ENCODE data around the gene DIP2C.
"Not testable (repeated sequence)": the region's sequence is repeated elsewhere in the genome, so short reads cannot be mapped to it uniquely, and the experiment has no call there.

The DIP2C gene

DNA sequence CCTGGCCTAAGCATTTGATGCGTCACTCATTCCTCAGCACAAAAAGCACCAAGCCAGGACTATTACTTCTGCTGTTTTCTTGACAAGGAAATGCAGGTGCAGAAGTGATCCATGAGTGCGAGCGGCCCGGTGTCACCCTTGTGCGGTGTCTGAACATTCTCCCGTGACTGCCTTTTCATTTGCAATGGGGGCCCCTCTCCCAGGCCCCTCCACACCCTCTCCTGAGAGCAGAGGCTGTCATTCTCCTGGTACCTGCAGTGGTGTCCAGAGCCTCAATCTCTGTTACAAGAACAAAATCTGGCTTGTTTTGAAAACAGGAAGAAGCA, 213.1 kb downstream of the DIP2C start:
- DNase-seq: no peak

DNA sequence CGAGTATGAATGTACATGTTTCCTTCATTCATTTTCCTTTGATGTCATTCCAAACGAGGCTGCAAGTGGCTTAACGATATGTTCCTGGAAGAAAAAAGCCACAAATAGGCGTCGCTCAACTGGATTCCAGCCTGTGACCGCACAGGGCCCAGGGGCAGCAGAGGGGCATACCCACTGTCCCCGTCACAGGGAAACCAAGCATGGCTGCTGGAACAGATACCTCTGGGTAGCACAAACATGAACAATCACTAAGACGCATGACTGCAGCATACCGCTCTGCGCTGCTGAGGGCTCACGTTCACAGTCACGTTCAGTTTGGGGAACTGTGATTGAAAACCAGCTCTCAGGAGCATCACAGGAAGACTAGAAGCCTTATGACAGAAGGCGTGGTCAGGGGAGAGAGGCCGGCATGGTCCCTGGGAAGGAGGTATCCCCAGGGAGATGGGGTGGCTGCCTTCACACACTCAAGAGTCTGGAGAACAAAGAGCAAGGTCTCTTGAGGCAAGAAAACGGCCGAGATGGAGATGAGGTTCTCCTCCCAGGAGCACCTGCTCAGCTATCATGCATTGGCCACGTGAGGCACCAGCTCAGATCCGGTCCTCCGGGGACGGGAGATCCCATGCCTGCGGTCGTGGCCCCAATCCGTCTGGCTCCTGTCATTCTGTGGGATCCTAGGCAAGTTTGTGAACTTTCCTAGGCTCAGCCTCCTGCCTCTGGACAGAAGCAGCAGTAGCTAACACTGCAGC, 213.6 kb downstream of the DIP2C start:
- no peak for DNase-seq

DNA sequence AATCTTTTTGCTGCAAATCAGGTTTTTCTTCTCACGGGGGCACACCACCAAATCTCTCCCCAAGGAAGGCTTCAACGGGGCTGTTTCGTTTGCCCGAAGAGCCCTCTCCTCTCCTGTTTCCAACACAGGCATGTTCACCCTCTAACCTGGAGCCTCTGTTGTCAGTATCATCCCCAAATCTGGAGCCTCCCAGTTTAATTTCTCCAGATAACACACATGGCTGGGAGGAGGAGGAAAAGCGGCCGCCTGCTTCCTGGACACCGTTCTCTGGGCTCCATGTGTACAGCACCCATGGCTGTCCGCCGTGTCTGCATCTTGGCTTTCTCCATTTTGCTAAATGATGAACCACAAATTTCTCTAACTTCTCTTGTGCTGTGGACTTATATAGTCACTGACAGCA, 214.5 kb downstream of the DIP2C start:
- DNase-seq: no peak

DNA sequence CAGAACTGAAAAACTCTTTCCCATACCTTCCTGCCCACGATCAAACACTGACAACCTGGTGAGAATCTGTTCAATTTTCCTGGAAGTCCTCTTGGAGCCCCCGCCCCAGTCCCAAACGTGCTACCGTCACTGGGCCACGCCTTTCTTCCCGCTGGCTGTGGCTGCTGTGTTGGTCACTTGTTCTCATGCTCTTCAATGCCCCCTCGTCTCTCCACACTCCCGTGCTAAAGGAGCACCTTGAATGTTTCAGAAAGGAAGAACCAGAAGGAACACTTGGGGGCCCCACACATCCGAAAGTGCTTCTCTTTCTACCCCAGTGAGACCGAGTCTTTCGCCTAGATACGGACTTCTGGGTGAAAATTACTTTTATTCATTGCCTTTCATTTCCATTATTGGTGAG, 215.1 kb downstream of the DIP2C start:
- DNase-seq: no peak

DNA sequence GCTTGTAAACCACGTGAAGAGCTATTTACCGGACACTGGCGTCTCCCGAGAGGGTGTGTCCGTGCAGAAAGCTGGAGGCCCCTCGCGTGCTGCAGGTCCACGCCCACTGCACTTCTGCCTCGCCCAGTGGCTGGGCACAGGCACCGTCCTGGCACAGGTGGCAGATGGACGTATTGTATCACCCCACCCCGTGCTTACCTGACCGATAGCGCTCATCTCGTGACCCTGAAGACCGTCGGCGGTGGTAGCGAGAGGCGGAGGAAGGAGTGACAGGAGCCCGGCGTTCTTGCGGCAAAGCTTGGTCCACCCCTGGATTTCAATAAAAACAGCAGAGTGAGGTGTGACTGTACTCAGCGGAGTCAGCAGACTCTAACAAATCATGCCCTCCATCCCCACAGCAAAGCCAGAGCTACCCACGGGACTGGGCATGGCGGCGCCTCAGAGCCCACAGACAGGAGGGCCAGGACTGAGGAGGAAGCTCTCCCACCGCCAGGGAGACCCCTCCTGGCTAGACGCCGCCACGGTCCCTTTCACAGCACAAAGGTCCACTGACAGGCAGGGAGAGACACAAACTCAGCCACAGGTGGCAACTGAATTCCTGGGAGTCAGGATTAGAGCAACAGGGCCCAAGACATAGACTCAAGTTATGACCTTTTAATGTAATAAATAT, 217.1 kb downstream of the DIP2C start:
- DNase-seq: no peak

GRCh38 chr10:470339-471003, 219.0 kb downstream of the DIP2C start:
- peak in 3 of 5 experiments; percentile 38 to 85 (median 81) for DNase-seq

DNA sequence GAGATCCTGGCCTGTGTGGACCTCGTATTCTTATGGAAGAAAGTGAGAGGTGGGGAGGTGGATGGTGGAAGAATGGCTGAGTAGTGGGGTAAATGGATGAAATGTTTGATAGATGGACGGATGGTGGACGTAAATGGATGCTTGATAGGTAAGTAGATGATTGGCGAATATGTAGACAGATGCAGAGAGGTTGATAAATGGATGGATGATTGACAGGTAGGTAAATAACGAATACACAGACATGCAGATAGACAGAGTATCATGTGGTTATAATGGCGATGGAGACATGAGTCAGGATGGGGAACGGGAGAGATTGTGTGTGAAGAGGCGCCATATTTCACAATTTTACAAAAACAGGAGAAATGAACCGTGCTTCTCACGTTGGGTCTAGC, 219.5 kb downstream of the DIP2C start:
- no peak for DNase-seq

DNA sequence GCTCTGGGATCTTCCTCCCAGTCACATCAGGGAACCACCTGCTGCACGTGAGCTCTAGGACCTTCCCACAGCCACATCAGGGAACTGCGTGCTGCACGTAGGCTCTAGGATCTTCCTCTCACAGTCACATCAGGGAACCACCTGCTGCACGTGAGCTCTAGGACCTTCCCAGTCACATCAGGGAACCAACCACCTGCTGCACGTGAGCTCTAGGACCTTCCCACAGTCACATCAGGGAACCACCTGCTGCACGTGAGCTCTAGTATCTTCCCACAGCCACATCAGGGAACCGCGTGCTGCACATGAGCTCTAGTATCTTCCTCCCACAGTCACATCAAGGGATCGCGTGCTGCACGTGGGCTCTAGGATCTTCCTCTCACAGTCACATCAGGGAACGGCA, 229.7 kb downstream of the DIP2C start:
- no peak for DNase-seq

DNA sequence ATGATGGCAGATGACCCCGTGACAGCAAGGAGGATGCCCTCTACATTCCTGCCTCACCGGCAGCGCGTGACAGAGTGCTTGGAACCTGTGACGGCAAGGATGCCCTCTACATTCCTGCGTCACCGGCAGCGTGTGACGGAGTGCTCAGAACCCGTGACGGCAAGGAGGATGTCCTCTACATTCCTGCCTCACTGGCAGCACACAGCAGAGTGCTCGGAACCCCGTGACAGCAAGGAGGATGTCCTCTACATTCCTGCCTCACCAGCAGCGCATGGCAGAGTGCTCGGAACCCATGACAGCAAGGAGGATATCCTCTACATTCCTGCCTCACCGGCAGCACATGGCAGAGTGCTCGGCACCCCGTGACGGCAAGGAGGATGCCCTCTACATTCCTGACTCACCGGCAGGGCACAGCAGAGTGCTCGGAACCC, 231.0 kb downstream of the DIP2C start:
- no peak for DNase-seq

GRCh38 chr10:456486-456885, 233.0 kb downstream of the DIP2C start:
- DNase-seq: no peak

GRCh38 chr10:454860-455259, 234.6 kb downstream of the DIP2C start:
- peak in 1 of 5 experiments; percentile 41 for DNase-seq

GRCh38 chr10:453647-454046, 235.8 kb downstream of the DIP2C start:
- DNase-seq: no peak

GRCh38 chr10:452512-453426, 236.7 kb downstream of the DIP2C start:
- DNase-seq: no peak

- DNase-seq: no peak
Measured at GRCh38 chr10:451856-452255, 237.6 kb downstream of the DIP2C start.

- DNase-seq: peak in 4 of 5 experiments; percentile 35 to 94 (median 69)
Measured at GRCh38 chr10:451021-451471, 238.4 kb downstream of the DIP2C start.

DNA sequence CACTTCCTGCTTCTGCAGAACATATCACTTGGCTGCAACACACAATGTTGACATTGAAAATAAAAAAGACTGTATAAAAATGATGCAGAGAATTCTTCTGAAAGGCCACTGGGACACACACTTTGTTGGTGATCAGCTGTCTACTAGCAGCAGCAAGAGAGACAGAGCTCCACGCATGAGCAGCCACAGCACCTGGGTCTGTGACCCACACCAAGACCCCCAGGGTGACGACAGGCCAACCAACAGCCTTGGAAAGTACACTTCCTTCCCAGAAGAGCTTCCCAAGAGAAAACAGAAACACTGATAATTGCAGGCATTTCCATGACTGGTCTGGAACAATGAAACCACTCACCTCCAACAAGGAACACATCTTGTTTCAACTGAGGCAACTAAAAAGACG, 239.0 kb downstream of the DIP2C start:
- DNase-seq: peak in 1 of 5 experiments; percentile 25

DNA sequence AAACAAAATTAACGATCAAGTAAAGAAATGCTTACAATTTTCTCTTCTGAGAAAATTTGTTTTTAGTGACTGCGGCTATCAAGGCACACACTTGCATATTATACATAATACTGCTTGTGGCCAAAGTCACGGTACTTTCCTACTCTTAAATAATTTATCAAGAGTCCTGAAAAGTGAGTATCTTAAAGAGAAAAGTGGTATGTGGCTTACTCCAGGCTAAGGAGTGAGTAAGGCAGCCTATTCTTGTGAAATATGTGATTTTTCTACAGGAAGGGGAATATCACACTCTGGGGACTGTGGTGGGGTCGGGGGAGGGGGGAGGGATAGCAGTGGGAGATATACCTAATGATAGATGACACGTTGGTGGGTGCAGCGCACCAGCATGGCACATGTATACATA, 240.1 kb downstream of the DIP2C start:
- not testable (repeated sequence) for DNase-seq

GRCh38 chr10:443459-443858, 246.0 kb downstream of the DIP2C start:
- DNase-seq: no peak

DNA sequence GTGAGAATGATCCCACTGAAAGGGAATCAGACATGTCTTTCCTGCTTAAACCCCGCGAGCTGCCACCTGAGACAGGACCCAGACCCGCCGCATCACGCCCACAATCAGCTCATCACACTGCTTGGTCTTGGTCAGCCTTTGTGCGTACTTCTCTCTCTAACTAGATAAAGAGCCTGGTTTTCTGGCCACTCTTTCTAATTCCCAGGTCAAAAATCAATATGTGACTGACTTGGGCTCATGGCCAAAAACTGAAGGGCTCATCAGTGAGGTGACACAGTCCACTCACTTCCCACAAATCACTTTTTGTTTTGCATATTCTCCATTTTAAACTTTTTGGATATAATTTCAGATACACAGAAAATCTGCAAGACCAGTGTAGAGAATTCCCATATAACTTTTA, 247.3 kb downstream of the DIP2C start:
- DNase-seq: no peak

GRCh38 chr10:441659-442058, 247.8 kb downstream of the DIP2C start:
- no peak for DNase-seq

DNA sequence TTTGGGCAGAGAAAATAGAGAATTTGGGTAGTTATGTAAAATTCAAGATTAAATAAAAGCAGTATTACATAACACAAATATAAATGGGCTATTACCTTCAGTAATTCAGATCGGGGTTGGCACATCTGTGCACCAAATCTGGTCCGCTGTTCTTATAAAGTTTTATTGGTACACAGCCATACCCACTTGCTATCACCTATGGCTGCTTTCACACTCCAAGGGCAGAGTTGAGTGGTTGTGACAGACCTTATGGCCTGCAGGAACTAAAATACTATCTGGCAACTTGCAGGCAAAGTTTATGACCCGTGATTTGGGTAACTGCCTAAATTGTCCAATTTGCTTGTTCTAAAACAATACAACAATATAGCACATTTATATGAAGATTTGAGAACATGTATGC, 249.3 kb downstream of the DIP2C start:
- no peak for DNase-seq

DNA sequence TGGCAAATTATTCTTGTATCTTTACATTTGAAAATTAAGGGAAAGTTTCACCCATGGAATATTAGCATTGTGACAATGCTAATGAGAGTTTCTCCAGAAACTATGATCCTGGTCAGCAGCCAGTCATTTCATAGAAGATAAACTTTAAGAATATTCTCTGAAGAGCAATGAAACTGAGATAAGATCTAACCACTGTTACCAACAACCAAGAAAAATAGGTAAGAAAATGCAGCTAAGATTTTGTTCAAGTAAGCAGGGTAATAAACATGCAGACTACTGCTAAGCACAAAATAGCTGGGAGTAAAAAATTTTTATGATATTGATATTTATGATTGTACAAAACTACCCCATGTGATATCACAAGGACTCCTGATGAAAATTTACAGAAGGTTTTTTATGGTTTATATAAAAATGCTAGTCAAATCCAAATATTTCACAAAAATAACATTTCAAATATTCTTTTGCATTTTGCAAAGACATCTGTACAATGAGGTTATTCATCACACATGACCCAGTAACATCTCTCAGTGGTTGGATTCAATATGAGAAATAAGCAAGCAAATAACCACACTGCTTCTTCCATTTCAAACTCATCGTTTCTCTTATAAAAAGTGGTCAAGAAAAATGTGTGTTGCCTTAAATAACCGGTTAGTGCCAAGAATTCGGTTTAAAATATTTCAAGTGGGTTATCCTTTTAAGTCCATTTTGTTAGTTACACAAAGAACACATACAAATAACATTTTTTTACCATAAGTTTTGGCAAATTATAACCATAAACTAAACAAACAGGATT, 251.6 kb downstream of the DIP2C start:
- DNase-seq: peak in 1 of 5 experiments; percentile 77

Measured in T-helper 2 cell (primary cell).